ENCODE results near the gene GMEB1.
"Not testable (repeated sequence)": the region's sequence is repeated elsewhere in the genome, so short reads cannot be mapped to it uniquely, and the experiment has no call there.

The GMEB1 gene

DNA sequence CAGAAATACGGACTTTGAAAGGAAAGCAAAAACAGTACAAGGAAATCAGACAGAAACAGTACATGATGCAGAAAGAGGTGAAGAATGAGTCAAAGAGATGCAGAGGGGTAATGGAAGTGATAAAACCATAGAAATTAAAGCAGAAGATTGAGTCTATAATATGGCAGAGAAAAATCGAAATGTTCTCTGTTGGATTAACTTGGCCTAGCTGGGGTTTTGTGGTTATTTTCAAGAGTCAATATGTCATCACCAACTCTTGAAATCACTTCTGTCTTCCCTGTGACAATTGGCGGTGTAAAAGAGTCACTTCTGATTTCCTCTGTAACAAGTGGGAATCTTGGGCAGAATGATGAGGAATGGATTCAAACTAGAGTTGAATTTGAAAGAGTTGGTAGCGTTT, 75.6 kb downstream of the GMEB1 start:
- Histone ChIP-seq H3K27me3 (ENCODE audit: control insufficient read depth in 5 of 5, insufficient read depth in 4 of 5, low read length in 5 of 5) (no peaks in the 10 kb centered on the region), H3K27ac (ENCODE audit: low read depth, low read length) (no peak overlapping the region), H3K36me3 (ENCODE audit: control insufficient read depth in 5 of 5, insufficient read depth in 5 of 5, low read length in 5 of 5) (peaks cover 20 to 63% (median 39%) of the 10 kb centered on the region in 5 donors), H3K4me1 (ENCODE audit: control insufficient read depth in 5 of 5, insufficient read depth in 5 of 5, low read length in 5 of 5) (peaks cover 2 to 59% (median 53%) of the 10 kb centered on the region in 5 donors), H3K9ac (ENCODE audit: low read length in 5 of 5) (peak overlapping the region in 1 of 5 donors; percentile 35), H3K4me3 (ENCODE audit: low read depth in 1 of 5, low read length in 5 of 5) (no peak overlapping the region), H3K9me3 (ENCODE audit: control insufficient read depth in 5 of 5, low read length in 5 of 5) (no peaks in the 10 kb centered on the region)

DNA sequence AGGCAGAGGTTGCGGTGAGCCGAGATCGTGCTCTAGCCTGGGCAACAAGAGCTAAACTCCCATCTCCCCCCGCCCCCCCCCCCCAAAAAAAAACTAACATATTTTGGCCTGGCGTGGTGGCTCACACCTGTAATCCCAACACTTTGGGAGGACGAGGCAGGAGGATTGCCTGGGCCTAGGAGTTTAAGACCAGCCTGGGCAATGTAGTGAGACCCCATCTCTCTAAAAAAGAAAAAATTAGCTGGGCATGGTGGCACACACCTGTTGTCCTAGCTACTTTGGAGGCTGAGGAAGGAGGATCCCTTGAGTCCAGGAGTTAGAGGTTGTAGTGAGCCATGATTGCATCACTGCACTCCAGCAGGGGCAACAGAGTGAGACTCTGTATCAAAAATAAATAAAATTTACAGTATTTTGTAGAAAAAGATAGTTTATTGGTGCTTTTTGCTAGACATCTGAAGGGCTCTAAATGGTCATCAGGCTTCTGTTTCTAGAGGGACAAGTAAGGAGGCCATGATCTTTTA, 77.1 kb downstream of the GMEB1 start:
- no peaks in the 10 kb centered on the region for H3K9me3 ChIP-seq (ENCODE audit: control insufficient read depth in 5 of 5, low read length in 5 of 5)
- H3K9ac ChIP-seq (ENCODE audit: low read length in 5 of 5): no peak overlapping the region
- peaks cover 15 to 52% (median 34%) of the 10 kb centered on the region in 5 donors for H3K36me3 ChIP-seq (ENCODE audit: control insufficient read depth in 5 of 5, insufficient read depth in 5 of 5, low read length in 5 of 5)
- no peak overlapping the region for H3K4me3 ChIP-seq (ENCODE audit: low read depth in 1 of 5, low read length in 5 of 5)
- no peaks in the 10 kb centered on the region for H3K27me3 ChIP-seq (ENCODE audit: control insufficient read depth in 5 of 5, insufficient read depth in 4 of 5, low read length in 5 of 5)
- H3K27ac ChIP-seq (ENCODE audit: low read depth, low read length): no peak overlapping the region
- peaks cover 0 to 56% (median 48%) of the 10 kb centered on the region in 5 donors for H3K4me1 ChIP-seq (ENCODE audit: control insufficient read depth in 5 of 5, insufficient read depth in 5 of 5, low read length in 5 of 5)

DNA sequence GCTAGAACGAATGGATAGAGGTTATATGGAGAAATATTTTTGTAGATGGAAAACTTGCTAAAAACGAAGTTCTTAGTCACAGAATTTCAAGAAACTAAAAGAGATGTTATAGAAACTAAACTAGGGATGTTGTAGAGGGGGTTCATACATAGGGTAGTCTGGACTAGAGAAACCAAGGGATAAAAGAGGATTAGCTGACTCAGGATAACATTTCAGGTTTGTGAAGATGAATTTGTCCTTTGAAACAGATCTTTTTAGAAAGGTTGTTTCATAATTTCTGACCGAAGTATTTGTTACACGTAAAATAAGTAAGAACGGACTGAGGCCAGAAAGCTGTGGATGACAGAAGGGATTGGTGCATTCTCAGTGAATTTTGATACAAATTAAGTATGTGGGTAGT, 81.7 kb downstream of the GMEB1 start:
- H3K4me1 ChIP-seq (ENCODE audit: control insufficient read depth in 5 of 5, insufficient read depth in 5 of 5, low read length in 5 of 5): peaks cover 8 to 62% (median 58%) of the 10 kb centered on the region in 5 donors
- no peaks in the 10 kb centered on the region for H3K9me3 ChIP-seq (ENCODE audit: control insufficient read depth in 5 of 5, low read length in 5 of 5)
- H3K9ac ChIP-seq (ENCODE audit: low read length in 5 of 5): no peak overlapping the region
- peaks cover 0 to 17% (median 3%) of the 10 kb centered on the region in 5 donors for H3K36me3 ChIP-seq (ENCODE audit: control insufficient read depth in 5 of 5, insufficient read depth in 5 of 5, low read length in 5 of 5)
- no peak overlapping the region for H3K27ac ChIP-seq (ENCODE audit: low read depth, low read length)
- no peaks in the 10 kb centered on the region for H3K27me3 ChIP-seq (ENCODE audit: control insufficient read depth in 5 of 5, insufficient read depth in 4 of 5, low read length in 5 of 5)
- H3K4me3 ChIP-seq (ENCODE audit: low read depth in 1 of 5, low read length in 5 of 5): no peak overlapping the region

DNA sequence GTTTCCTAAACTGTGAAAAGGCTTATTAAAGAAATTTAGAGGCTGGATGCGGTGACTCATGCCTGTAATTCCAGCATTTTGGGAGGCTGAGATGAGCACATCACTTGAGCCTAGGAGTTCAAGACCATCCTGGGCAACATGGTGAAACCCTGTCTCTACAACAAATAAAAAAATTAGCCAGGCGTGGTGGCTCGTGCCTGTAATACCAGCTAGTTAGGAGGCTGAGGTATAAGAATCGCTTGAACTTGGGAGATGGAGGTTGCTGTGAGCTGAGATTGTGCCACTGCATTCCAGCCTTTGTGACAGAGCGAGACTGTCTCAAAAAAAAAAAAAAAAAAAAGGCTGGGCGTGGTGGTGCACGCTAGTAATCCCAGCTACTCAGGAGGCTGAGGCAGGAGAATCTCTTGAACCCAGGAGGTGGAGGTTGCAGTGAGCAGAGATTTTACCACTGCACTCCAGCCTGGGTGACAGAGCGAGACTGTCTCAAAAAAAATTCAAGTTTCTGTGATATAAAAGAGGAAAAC, 82.2 kb downstream of the GMEB1 start:
- not testable (repeated sequence) for H3K27me3 ChIP-seq (ENCODE audit: control insufficient read depth in 5 of 5, insufficient read depth in 4 of 5, low read length in 5 of 5); H3K9me3 ChIP-seq (ENCODE audit: control insufficient read depth in 5 of 5, low read length in 5 of 5); H3K27ac ChIP-seq (ENCODE audit: low read depth, low read length); H3K4me3 ChIP-seq (ENCODE audit: low read depth in 1 of 5, low read length in 5 of 5); H3K9ac ChIP-seq (ENCODE audit: low read length in 5 of 5)
- Histone ChIP-seq H3K4me1 (ENCODE audit: control insufficient read depth in 5 of 5, insufficient read depth in 5 of 5, low read length in 5 of 5) (peaks cover 11 to 64% (median 60%) of the 10 kb centered on the region in 5 donors), H3K36me3 (ENCODE audit: control insufficient read depth in 5 of 5, insufficient read depth in 5 of 5, low read length in 5 of 5) (peaks cover 0 to 17% (median 3%) of the 10 kb centered on the region in 5 donors)

DNA sequence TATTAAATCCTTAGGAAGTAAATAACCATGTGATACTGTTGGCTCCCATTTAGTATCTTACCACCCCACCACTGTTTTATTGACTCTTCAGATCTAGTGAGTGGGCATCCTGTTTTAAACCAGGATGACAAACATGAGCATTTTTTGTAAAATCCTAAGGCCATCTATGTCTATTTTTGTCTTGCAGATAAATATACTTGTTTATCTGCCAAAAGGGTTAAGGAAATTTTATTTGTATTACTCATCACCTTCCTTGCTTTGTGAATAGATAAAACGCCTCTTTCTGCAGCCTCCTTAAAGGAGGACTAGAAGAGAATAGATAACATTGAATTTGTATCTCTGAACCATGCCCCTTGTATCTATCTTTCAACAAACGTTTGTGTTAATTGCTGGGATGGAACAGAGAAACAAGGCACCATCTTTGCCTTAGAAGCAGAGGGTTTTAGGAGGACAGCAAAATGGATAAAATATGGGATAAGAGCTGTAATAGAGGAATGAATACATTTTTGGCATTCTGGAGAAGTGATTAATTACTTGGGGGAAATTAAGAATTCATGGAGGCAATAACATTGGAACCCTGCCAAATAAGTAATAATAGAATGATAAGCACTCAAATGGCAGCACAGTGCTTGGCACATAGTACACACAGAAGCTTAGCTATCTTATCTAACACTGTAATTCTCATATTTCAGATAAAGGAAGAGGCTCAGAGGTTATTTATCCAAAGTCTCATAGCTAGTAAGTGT, 82.9 kb downstream of the GMEB1 start:
- H3K9ac ChIP-seq (ENCODE audit: low read length in 5 of 5): no peak overlapping the region
- H3K27ac ChIP-seq (ENCODE audit: low read depth, low read length): peak overlapping the region; percentile 10

DNA sequence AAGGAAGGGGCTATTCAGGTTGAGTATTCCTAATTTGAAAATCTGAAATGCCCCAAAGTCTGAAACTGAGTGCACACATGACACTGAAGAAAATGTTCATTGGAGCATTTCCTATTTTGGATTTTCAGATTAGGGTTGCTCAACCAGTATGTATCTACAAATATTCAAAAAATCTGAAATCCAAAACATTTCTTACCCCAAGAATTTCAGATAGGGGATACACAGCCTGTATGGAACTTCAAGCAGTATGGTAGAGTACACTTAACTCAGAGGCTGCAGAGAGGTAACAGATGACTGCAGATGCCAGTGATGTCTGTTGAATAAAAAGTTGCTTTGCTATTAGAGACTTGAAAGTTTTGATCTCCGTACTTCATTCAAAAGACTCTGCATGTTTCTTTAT, 87.1 kb downstream of the GMEB1 start:
- peaks cover 4 to 20% (median 11%) of the 10 kb centered on the region in 5 donors for H3K36me3 ChIP-seq (ENCODE audit: control insufficient read depth in 5 of 5, insufficient read depth in 5 of 5, low read length in 5 of 5)
- peak overlapping the region in 3 of 5 donors; percentile 31 to 33 (median 32) for H3K9ac ChIP-seq (ENCODE audit: low read length in 5 of 5)
- H3K4me3 ChIP-seq (ENCODE audit: low read depth in 1 of 5, low read length in 5 of 5): no peak overlapping the region
- H3K27ac ChIP-seq (ENCODE audit: low read depth, low read length): peak overlapping the region; percentile 33
- H3K9me3 ChIP-seq (ENCODE audit: control insufficient read depth in 5 of 5, low read length in 5 of 5): no peaks in the 10 kb centered on the region
- H3K4me1 ChIP-seq (ENCODE audit: control insufficient read depth in 5 of 5, insufficient read depth in 5 of 5, low read length in 5 of 5): peaks cover 13 to 56% (median 47%) of the 10 kb centered on the region in 5 donors
- no peaks in the 10 kb centered on the region for H3K27me3 ChIP-seq (ENCODE audit: control insufficient read depth in 5 of 5, insufficient read depth in 4 of 5, low read length in 5 of 5)

More for the DNA sequence above, 82.9 kb downstream of the GMEB1 start:
- Histone ChIP-seq H3K36me3 (ENCODE audit: control insufficient read depth in 5 of 5, insufficient read depth in 5 of 5, low read length in 5 of 5) (peaks cover 0 to 11% (median 3%) of the 10 kb centered on the region in 5 donors), H3K4me3 (ENCODE audit: low read depth in 1 of 5, low read length in 5 of 5) (peak overlapping the region in 1 of 5 donors; percentile 22), H3K27me3 (ENCODE audit: control insufficient read depth in 5 of 5, insufficient read depth in 4 of 5, low read length in 5 of 5) (no peaks in the 10 kb centered on the region), H3K9me3 (ENCODE audit: control insufficient read depth in 5 of 5, low read length in 5 of 5) (no peaks in the 10 kb centered on the region), H3K4me1 (ENCODE audit: control insufficient read depth in 5 of 5, insufficient read depth in 5 of 5, low read length in 5 of 5) (peaks cover 12 to 64% (median 60%) of the 10 kb centered on the region in 5 donors)

DNA sequence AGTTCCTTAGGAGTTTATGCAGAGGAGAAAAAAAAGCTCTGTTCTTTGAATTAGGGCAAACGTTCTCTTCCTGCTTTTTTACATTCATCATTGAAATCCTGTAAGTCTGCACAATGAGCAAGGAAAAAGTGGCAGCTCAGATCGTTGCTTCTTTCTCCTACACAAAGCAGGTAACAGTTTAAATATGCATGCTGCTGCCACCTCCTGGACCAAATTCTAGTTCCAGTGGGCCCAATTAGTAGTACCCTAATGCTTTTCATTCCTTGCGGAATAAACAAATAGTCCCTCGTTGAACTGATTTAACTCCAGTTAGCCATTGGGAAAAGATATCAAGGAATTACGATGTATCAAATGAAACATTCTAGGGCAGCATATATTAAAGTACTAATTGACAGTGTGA, 88.3 kb downstream of the GMEB1 start:
- no peak overlapping the region for H3K27ac ChIP-seq (ENCODE audit: low read depth, low read length)

DNA sequence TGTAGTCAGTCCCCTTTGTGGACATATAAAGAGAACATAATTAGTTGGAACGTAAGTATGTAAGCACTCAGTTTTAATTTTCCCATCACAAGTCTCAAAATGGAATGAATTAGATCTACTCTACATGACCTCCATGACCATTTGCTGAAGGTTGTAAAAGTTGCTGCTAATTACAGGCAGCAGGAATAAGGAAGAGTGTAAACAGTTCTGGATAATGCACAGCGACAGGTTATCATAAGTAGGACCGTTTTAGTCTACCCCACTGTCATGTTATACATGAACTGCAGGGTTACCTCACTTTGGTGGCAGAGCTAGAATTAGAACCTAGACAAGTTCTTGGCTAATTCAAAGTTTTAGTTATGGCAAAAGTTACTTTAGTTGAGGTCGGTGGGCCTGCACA, 89.8 kb downstream of the GMEB1 start:
- Histone ChIP-seq H3K36me3 (ENCODE audit: control insufficient read depth in 5 of 5, insufficient read depth in 5 of 5, low read length in 5 of 5) (peaks cover 4 to 15% (median 8%) of the 10 kb centered on the region in 5 donors), H3K9me3 (ENCODE audit: control insufficient read depth in 5 of 5, low read length in 5 of 5) (no peaks in the 10 kb centered on the region)

More for the DNA sequence above, 88.3 kb downstream of the GMEB1 start:
- peaks cover 4 to 20% (median 9%) of the 10 kb centered on the region in 5 donors for H3K36me3 ChIP-seq (ENCODE audit: control insufficient read depth in 5 of 5, insufficient read depth in 5 of 5, low read length in 5 of 5)
- H3K9me3 ChIP-seq (ENCODE audit: control insufficient read depth in 5 of 5, low read length in 5 of 5): no peaks in the 10 kb centered on the region
- peaks cover 5 to 45% (median 35%) of the 10 kb centered on the region in 5 donors for H3K4me1 ChIP-seq (ENCODE audit: control insufficient read depth in 5 of 5, insufficient read depth in 5 of 5, low read length in 5 of 5)
- H3K4me3 ChIP-seq (ENCODE audit: low read depth in 1 of 5, low read length in 5 of 5): no peak overlapping the region
- H3K9ac ChIP-seq (ENCODE audit: low read length in 5 of 5): no peak overlapping the region
- H3K27me3 ChIP-seq (ENCODE audit: control insufficient read depth in 5 of 5, insufficient read depth in 4 of 5, low read length in 5 of 5): no peaks in the 10 kb centered on the region

DNA sequence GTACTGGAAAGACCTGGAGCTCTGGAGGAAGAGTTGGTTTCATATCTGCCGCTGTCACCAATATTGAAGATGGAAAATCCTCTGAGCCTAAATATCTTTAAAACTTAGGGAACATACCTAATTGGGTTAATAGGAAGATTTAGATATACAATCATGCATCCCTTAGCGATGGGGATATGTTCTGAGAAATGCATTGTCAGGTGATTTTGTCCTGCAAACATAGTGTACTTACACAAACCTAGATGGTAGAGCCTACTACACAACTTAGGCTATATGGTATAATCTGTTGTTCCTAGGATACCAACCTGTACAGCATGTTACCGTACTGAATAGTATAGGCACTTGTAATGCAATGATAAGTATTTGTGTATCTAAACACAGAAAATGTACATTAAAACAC, 90.7 kb downstream of the GMEB1 start:
- H3K4me3 ChIP-seq (ENCODE audit: low read depth in 1 of 5, low read length in 5 of 5): no peak overlapping the region
- no peak overlapping the region for H3K27ac ChIP-seq (ENCODE audit: low read depth, low read length)
- H3K27me3 ChIP-seq (ENCODE audit: control insufficient read depth in 5 of 5, insufficient read depth in 4 of 5, low read length in 5 of 5): no peaks in the 10 kb centered on the region
- peaks cover 5 to 39% (median 32%) of the 10 kb centered on the region in 5 donors for H3K4me1 ChIP-seq (ENCODE audit: control insufficient read depth in 5 of 5, insufficient read depth in 5 of 5, low read length in 5 of 5)
- H3K9ac ChIP-seq (ENCODE audit: low read length in 5 of 5): no peak overlapping the region
- H3K9me3 ChIP-seq (ENCODE audit: control insufficient read depth in 5 of 5, low read length in 5 of 5): no peaks in the 10 kb centered on the region
- peaks cover 4 to 15% (median 8%) of the 10 kb centered on the region in 5 donors for H3K36me3 ChIP-seq (ENCODE audit: control insufficient read depth in 5 of 5, insufficient read depth in 5 of 5, low read length in 5 of 5)

More for the DNA sequence above, 89.8 kb downstream of the GMEB1 start:
- Histone ChIP-seq H3K27ac (ENCODE audit: low read depth, low read length) (no peak overlapping the region), H3K9ac (ENCODE audit: low read length in 5 of 5) (peak overlapping the region in 1 of 5 donors; percentile 38), H3K4me3 (ENCODE audit: low read depth in 1 of 5, low read length in 5 of 5) (no peak overlapping the region), H3K27me3 (ENCODE audit: control insufficient read depth in 5 of 5, insufficient read depth in 4 of 5, low read length in 5 of 5) (no peaks in the 10 kb centered on the region), H3K4me1 (ENCODE audit: control insufficient read depth in 5 of 5, insufficient read depth in 5 of 5, low read length in 5 of 5) (peaks cover 5 to 42% (median 38%) of the 10 kb centered on the region in 5 donors)

DNA sequence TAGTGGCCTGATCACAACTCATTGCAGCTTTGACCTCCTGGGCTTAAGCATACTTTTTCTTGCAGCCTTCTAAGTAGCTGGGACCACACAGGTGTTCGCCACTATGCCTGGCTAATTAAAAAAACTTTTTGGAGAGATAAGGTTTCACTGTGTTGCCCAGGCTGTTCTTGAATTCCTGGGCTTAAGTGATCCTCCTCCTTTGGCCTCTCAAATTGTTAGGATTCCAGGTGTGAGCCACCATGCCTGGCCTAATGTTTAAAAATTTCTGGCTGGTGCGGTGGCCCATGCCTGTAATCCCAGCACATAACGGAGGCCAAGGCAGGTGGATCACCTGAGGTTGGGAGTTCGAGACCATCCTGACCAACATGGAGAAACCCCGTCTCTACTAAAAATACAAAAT, 92.6 kb downstream of the GMEB1 start:
- no peak overlapping the region for H3K4me3 ChIP-seq (ENCODE audit: low read depth in 1 of 5, low read length in 5 of 5)
- H3K9ac ChIP-seq (ENCODE audit: low read length in 5 of 5): no peak overlapping the region
- no peak overlapping the region for H3K27ac ChIP-seq (ENCODE audit: low read depth, low read length)
- no peaks in the 10 kb centered on the region for H3K27me3 ChIP-seq (ENCODE audit: control insufficient read depth in 5 of 5, insufficient read depth in 4 of 5, low read length in 5 of 5)
- no peaks in the 10 kb centered on the region for H3K9me3 ChIP-seq (ENCODE audit: control insufficient read depth in 5 of 5, low read length in 5 of 5)
- peaks cover 4 to 29% (median 22%) of the 10 kb centered on the region in 5 donors for H3K36me3 ChIP-seq (ENCODE audit: control insufficient read depth in 5 of 5, insufficient read depth in 5 of 5, low read length in 5 of 5)
- H3K4me1 ChIP-seq (ENCODE audit: control insufficient read depth in 5 of 5, insufficient read depth in 5 of 5, low read length in 5 of 5): peaks cover 2 to 21% (median 15%) of the 10 kb centered on the region in 5 donors

Measured in subcutaneous abdominal adipose tissue (tissue), 5 donors.